Fibroblast of skin of abdomen (primary cell): Measurements from ENCODE around the gene GPALPP1.
"Not testable (repeated sequence)": the region's sequence is repeated elsewhere in the genome, so short reads cannot be mapped to it uniquely, and the experiment has no call there.

Experiments
- DNase-seq: peaks from one replicate; pipeline ENCODE4 v3.0.0-alpha.2; 2013

Gene GPALPP1

DNA sequence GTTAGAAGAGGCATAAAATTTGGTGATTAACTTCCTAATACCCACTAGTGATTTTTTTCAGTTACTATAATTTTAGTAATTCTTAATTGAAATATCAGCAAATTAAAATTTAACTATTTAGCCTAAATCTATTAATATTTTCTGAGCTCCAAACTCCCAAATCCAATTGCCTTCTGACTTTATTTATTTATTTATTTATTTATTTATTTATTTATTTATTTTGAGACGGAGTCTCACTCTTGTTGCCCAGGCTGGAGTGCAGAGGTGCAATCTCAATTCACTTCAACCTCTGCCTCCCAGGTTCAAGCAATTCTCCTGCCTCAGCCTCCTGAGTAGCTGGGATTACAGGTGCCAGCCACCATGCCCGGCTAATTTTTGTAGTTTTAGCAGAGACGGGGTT, 74.6 kb downstream of the GPALPP1 start:
- DNase-seq, result not testable (repeated sequence)

DNA sequence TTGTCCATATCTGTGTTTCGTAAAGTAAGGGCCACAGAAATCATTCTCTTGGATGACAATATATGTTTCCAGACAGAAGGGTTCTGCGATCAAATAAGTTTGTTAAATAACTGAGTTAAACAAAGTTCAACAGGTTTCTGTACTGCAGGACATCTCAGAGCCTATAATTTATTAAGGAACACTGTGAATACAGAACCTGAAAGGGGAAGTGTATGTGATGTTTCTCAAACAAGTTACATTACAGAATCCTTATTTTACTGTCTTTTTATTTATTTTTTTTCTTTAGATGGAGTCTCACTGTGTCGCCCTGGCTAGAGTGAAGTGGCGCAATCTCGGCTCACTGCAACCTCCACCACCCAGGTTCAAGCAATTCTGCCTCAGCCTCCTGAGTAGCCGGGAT, 75.6 kb downstream of the GPALPP1 start:
- DNase-seq, result no peak

DNA sequence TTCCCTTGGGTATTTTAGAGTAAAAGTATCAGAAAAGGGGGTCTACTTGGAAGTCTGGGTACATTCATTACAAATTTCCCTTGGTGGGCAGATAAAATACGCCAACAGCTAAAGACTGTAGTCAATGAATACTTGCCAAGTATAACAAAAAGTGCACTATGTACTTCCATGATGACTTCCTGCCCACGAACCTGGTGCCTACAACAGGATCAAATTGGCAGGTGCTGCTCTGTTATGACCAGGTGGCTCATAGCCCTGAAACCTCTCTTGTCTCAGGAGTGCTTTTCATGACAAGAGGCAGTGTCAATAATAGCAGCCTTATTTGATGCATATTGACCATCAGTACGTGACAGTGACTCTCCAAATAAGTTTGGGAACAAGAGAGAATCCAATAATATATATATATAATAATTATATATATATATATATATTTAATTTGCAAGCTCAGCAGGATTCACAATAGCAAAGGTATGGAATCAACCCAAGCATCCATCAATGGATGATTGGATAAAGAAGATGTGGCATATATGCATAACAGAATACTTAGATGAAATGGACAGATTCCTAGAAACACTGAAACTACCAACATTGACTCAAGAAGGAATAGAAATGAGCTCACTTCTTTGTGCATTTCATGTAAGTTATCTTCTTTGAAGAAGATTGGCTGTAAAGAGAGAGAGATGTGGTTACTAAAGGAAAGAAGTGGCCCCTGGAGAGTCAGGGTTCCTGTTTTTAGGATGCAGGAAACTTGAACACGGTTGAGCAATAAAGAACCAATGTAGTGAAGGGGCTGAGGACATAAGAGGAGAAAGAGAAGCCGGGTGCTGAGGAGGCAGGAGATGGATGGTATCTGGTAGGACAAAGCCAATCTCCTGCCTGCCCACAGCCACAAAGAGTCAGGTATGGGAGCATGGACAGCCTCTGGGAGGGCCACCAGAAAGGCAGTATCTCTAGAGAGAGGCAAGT, 79.0 kb downstream of the GPALPP1 start:
- no peak for DNase-seq

DNA sequence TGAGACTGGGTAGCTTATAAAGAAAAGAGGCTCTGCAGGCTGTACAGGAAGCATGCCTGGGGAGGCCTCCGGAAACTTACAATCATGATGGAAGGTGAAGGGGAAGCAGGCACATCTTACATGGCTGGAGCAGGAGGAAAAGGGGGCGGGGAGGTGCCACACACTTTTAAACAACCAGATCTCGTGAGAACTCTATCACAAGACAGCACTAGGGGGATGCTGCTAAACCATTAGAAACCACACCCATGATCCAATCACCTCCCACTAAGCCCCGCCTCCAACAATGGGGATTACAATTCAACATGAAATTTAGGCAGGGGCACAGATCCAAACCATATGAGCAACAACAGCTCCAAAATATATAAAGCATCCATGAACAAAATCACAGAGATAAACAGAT, 84.5 kb downstream of the GPALPP1 start:
- DNase-seq, result no peak

DNA sequence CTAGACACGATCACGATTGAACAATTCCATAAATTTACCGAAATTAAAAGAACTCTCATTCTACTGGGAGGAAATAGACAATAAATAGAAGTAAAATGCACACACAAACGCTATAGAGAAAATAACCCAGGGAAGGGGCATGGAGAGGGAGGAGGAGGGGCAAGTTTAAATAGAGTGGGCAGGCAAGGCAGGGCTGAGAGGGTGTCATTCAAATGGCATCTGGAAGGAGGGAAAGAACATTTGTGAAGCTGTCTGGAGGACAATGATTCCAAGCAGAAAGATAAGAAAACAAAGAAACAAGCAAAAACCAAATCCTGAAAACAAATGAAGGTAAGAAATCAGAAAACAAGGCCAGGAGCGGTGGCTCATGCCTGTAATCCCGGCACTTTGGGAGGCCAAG, 85.4 kb downstream of the GPALPP1 start:
- no peak for DNase-seq

DNA sequence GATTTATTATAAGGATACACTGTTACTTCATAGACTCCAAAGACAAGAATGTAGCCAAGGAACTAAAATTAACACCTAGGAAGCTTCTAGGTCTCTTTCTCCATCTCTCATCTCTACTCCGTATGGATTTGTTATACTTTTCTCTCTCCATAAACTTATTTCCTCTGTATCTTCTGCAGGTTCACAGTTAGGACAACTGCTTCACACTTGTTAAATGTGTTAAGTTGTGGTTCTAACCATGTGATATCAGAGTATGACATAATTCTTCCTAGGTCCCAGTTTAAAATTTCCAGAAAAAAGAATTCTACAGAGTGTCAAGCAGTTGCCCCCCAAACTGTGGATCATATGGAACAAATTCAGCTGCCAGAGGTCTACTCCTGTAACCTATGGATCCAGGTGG, 88.7 kb downstream of the GPALPP1 start:
- no peak for DNase-seq
